Endothelial cell of umbilical vein (primary cell): Measurements from ENCODE around the gene C1orf53. TPM values are rescaled to one million over a fixed set of nuclear protein-coding genes. Genes with fewer than 3 reads are reported as not detected.

ENCODE experiments used
- BruUV-seq: library from RNA; stranded (reverse); fragments of 400-500 nt; replicated peaks from 2 replicates; lab custom pipeline; 2021; lab: Mats Ljungman, UMichigan
- CTCF ChIA-PET: fragments of 300-600, 350-600 bp; sonication (Branson Sonifier 250); formaldehyde crosslinking; loops from one replicate; lab custom pipeline; 2021; ENCODE audit warnings: antibody characterized with exemption, inconsistent platforms; lab: Charles Lee
- POLR2A ChIA-PET: fragments of 300-600, 350-600 bp; sonication (Branson Sonifier 250); formaldehyde crosslinking; loops from one replicate; lab custom pipeline; 2021; ENCODE audit warnings: antibody characterized with exemption, inconsistent platforms; lab: Charles Lee
- DNase-seq: peaks from one replicate; pipeline ENCODE4 v3.0.0-alpha.2; 2011; ENCODE audit warnings: low read depth, low spot score
- FAIRE-seq: peaks from 2 replicates; lab custom pipeline; 2011; peaks lifted over from hg19 to GRCh38; lab: Jason Lieb, UNC
- H2AFZ ChIP-seq: 2 replicates; pipeline ENCODE4 v1.6.0; 2012; ENCODE audit warnings: low read depth, low read length, control low read depth, inconsistent platforms
- H3K27ac ChIP-seq: 2 replicates; pipeline ENCODE4 v1.5.1; 2011; ENCODE audit warnings: low read depth, mild to moderate bottlenecking, control low read depth, low read length, moderate library complexity; ENCODE audit not compliant: insufficient read depth
- H3K27me3 ChIP-seq, 2 experiments: 2 replicates each; pipeline versions ENCODE4 v1.6.0 to v1.6.1; 2011; ENCODE audit warnings: low read length in 2 of 2, mixed read lengths in 1 of 2; ENCODE audit not compliant: control insufficient read depth in 2 of 2, insufficient read depth in 2 of 2
- H3K36me3 ChIP-seq, 2 experiments: 2 replicates in 1 of 2; 3 replicates in 1 of 2; pipeline ENCODE4 v1.5.1; 2011; ENCODE audit warnings: low read length in 2 of 2, mild to moderate bottlenecking in 1 of 2, moderate library complexity in 1 of 2; ENCODE audit not compliant: control insufficient read depth in 2 of 2, insufficient read depth in 2 of 2; ENCODE audit errors: extremely low read depth in 1 of 2
- H3K4me1 ChIP-seq: 3 replicates; pipeline ENCODE4 v1.5.1; 2011; ENCODE audit warnings: mild to moderate bottlenecking, low read length; ENCODE audit not compliant: control insufficient read depth, insufficient read depth; ENCODE audit errors: extremely low read depth
- H3K4me2 ChIP-seq: 2 replicates; pipeline ENCODE4 v1.6.1; 2011; ENCODE audit warnings: low read length, control low read depth, mixed read lengths; ENCODE audit not compliant: insufficient read depth
- H3K4me3 ChIP-seq, 3 experiments: fragments of 200-600 bp in 1 of 3; sonication (generic), shearing (Covaris generic) in 1 of 3; replicated peaks in 1 of 3; 2 replicates each; pipeline ENCODE4 v1.5.1; 2011 to 2016; ENCODE audit warnings: control low read depth in 3 of 3, low read length in 3 of 3, mild to moderate bottlenecking in 2 of 3, inconsistent platforms in 1 of 3, low read depth in 1 of 3, moderate library complexity in 1 of 3; ENCODE audit not compliant: insufficient read depth in 1 of 3
- H3K79me2 ChIP-seq: 2 replicates; pipeline ENCODE4 v1.6.0; 2012; ENCODE audit warnings: low read length, inconsistent platforms; ENCODE audit not compliant: control insufficient read depth, insufficient read depth
- H3K9ac ChIP-seq: replicated peaks from 2 replicates; pipeline ENCODE3; 2011; ENCODE audit warnings: low read length, control low read depth; ENCODE audit not compliant: insufficient read depth; ENCODE audit errors: extremely low read depth
- H3K9me1 ChIP-seq: replicated peaks from 3 replicates; pipeline ENCODE4 v1.6.0; 2011; ENCODE audit warnings: mild to moderate bottlenecking, low read length; ENCODE audit not compliant: control insufficient read depth, insufficient read depth; ENCODE audit errors: extremely low read depth
- H3K9me3 ChIP-seq: replicated peaks from 2 replicates; pipeline ENCODE4 v1.5.1; 2012; ENCODE audit warnings: low read length, inconsistent platforms; ENCODE audit not compliant: control insufficient read depth, insufficient read depth
- H4K20me1 ChIP-seq: replicated peaks from 2 replicates; pipeline ENCODE3; 2011; ENCODE audit warnings: mild to moderate bottlenecking, low read length; ENCODE audit not compliant: control insufficient read depth, insufficient read depth; ENCODE audit errors: extremely low read depth
- CTCF ChIP-seq, 2 donors: IDR thresholded peaks; 1 replicate in 1 of 2; 2 replicates in 1 of 2; pipeline ENCODE4 v1.5.1; 2011; ENCODE audit warnings: low read length in 2 of 2, mild to moderate bottlenecking in 2 of 2, moderate library complexity in 2 of 2, control low read depth in 1 of 2, inconsistent platforms in 1 of 2, low read depth in 1 of 2; ENCODE audit not compliant: insufficient read depth in 1 of 2; ENCODE audit errors: extremely low read depth in 1 of 2
- EZH2 ChIP-seq: IDR thresholded peaks from 2 replicates; pipeline ENCODE4 v1.6.1; 2012; ENCODE audit warnings: borderline replicate concordance, low read depth, mild to moderate bottlenecking, moderate library complexity, low read length, inconsistent platforms; ENCODE audit not compliant: severe bottlenecking
- FOS ChIP-seq: IDR thresholded peaks from 2 replicates; pipeline ENCODE4 v1.6.1; 2011; ENCODE audit warnings: mild to moderate bottlenecking, low read length, moderate library complexity, borderline replicate concordance; ENCODE audit not compliant: insufficient read depth
- GATA2 ChIP-seq: IDR thresholded peaks from 2 replicates; pipeline ENCODE4 v1.7.0; 2011; ENCODE audit warnings: low read depth, mild to moderate bottlenecking, moderate library complexity, mixed read lengths, low read length; ENCODE audit not compliant: insufficient read length, insufficient read depth
- JUN ChIP-seq: IDR thresholded peaks from 2 replicates; pipeline ENCODE4 v1.6.1; 2011; ENCODE audit warnings: borderline replicate concordance, low read depth; ENCODE audit not compliant: insufficient read length, insufficient read depth
- MAX ChIP-seq: IDR thresholded peaks from 2 replicates; pipeline ENCODE4 v1.6.1; 2011; ENCODE audit not compliant: insufficient read depth, insufficient read length
- MYC ChIP-seq: IDR thresholded peaks from one replicate; pipeline ENCODE4 v1.6.1; 2011; ENCODE audit warnings: mild to moderate bottlenecking, low read depth, low read length
- POLR2A ChIP-seq: IDR thresholded peaks from 2 replicates; pipeline ENCODE4 v1.6.1; 2012; ENCODE audit warnings: low read depth, mild to moderate bottlenecking, control low read depth, low read length
- POLR2AphosphoS5 ChIP-seq: IDR thresholded peaks from 2 replicates; pipeline ENCODE4 v1.6.1; 2012; ENCODE audit warnings: low read depth, mild to moderate bottlenecking, control low read depth, low read length, moderate library complexity; ENCODE audit not compliant: insufficient read depth
- dilution Hi-C: fragments of 300-500 bp; cut with MboI; formaldehyde crosslinking; loops from one replicate; pipeline ENCODE4 v1.15.0; 2019; ENCODE audit warnings: low sequenced_read_pairs; ENCODE audit not compliant: extremely low pct_ligation_motif_present
- intact Hi-C: fragments of 100-400 bp; cut with micrococcal nuclease; formaldehyde crosslinking; loops from one replicate; pipeline ENCODE4 v1.10.0; 2022
- polyA plus RNA-seq, 4 experiments: library from polyadenylated mRNA; depleted of rRNA in 3 of 4; stranded (reverse) in 3 of 4; unstranded in 1 of 4; fragments of >200 nt; gene quantifications; 2 replicates each; pipeline versions ENCODE4 v1.2.1 to v1.2.3, GENCODE V29; 2011 to 2012; ENCODE audit warnings: missing spikeins in 1 of 4
- total RNA-seq: library from RNA; stranded (reverse); gene quantifications from 2 replicates; pipeline ENCODE4 v1.2.3, GENCODE V29; 2021

The C1orf53 gene
- total and polyA plus RNA-seq, 2 donors (not counting 3 experiments of a cell fraction or from before 2014, with no cell fraction given), result 3.5 to 6.5 TPM

- no peaks in the 10 kb centered on the region for H3K27me3 ChIP-seq
- no peak for TF ChIP-seq EZH2
- TF ChIP-seq MYC, result no peak
- TF ChIP-seq POLR2AphosphoS5, result no peak
- TF ChIP-seq CTCF (IDR thresholded peaks at IDR 0.05; ENCODE audit: extremely low read depth in 1 of 2, insufficient read depth in 1 of 2, low read depth in 1 of 2, low read length in 2 of 2), result no peak
- no peak for TF ChIP-seq POLR2A
- no peak for TF ChIP-seq JUN
- no peak for TF ChIP-seq GATA2
- no peak for TF ChIP-seq MAX
- no peak for TF ChIP-seq FOS
- no TSS peak for BruUV-seq
- H3K9me3 ChIP-seq, result no peaks in the 10 kb centered on the region
- H4K20me1 ChIP-seq, result no peaks in the 10 kb centered on the region
- dilution Hi-C loops (no loop called here), intact Hi-C loops (no loop called here)
- no peaks in the 10 kb centered on the region for H3K36me3 ChIP-seq
- H3K4me3 ChIP-seq, result no peak overlapping the region
- FAIRE-seq (no peak), DNase-seq (no peak)
- H3K9ac ChIP-seq, result no peak overlapping the region
- H3K79me2 ChIP-seq, result no peaks in the 10 kb centered on the region
- POLR2A ChIA-PET, result no interaction called here
- no peak overlapping the region for H3K27ac ChIP-seq
- H3K4me2 ChIP-seq, result no peak overlapping the region
- H3K4me1 ChIP-seq, result no peaks in the 10 kb centered on the region
- H3K9me1 ChIP-seq, result no peaks in the 10 kb centered on the region
- CTCF ChIA-PET, result no interaction called here
- H2AFZ ChIP-seq, result no peak overlapping the region
Observed at GRCh38 chr1:197896301-197896700, 6.1 kb upstream of the C1orf53 start.
